ENCODE results near the gene MCF2L2.

- TF ChIP-seq PKNOX1 (IDR thresholded peaks at IDR 0.05) (no peak), FOXM1 (IDR thresholded peaks at IDR 0.05; ENCODE audit: borderline replicate concordance) (no peak), TARDBP (IDR thresholded peaks at IDR 0.05) (no peak), LEF1 (IDR thresholded peaks at IDR 0.05; ENCODE audit: borderline replicate concordance) (no peak), BHLHE40 (IDR thresholded peaks at IDR 0.05; ENCODE audit: borderline replicate concordance) (no peak), ELF4 (IDR thresholded peaks at IDR 0.05) (no peak), ARNT (IDR thresholded peaks at IDR 0.05) (no peak), SP1 (IDR thresholded peaks at IDR 0.05) (no peak), FOXK2 (IDR thresholded peaks at IDR 0.05) (no peak), ZNF384 (IDR thresholded peaks at IDR 0.05) (no peak), L3MBTL2 (conservative IDR thresholded peaks at IDR 0.05) (no peak), HDGF (IDR thresholded peaks at IDR 0.05; ENCODE audit: borderline replicate concordance) (no peak)
Observed at GRCh38 chr3:183222631-183223235, 205.7 kb downstream of the MCF2L2 start.

Data from HEK293T (cell line).